HepG2 (cell line): Measurements from ENCODE around the gene TAPBP. TPM values are rescaled to one million over a fixed set of nuclear protein-coding genes. Genes with fewer than 3 reads are reported as not detected.

Experiments
- ATAD3A ChIP-seq: sonication (generic); formaldehyde crosslinking; IDR thresholded peaks from 2 replicates; pipeline ENCODE4 v1.4.0; 2020; ENCODE audit warnings: missing genetic modification reagents
- GPBP1L1 ChIP-seq: sonication (generic); formaldehyde crosslinking; IDR thresholded peaks from 2 replicates; pipeline ENCODE4 v1.5.0; 2020; ENCODE audit warnings: mild to moderate bottlenecking, missing genetic modification reagents
- GTF3A ChIP-seq: sonication (generic); formaldehyde crosslinking; conservative IDR thresholded peaks from 2 replicates; pipeline ENCODE4 v1.4.0; 2020; ENCODE audit warnings: mild to moderate bottlenecking, missing genetic modification reagents
- IKZF5 ChIP-seq: IDR thresholded peaks from 2 replicates; pipeline ENCODE4 v1.6.1; 2018; ENCODE audit warnings: missing genetic modification reagents, mild to moderate bottlenecking, missing compliant biosample characterization
- IRF2 ChIP-seq: IDR thresholded peaks from 2 replicates; pipeline ENCODE4 v1.6.1; 2018; ENCODE audit warnings: missing genetic modification reagents, missing compliant biosample characterization
- MAZ ChIP-seq, 2 experiments: sonication (generic) in 1 of 2; formaldehyde crosslinking in 1 of 2; IDR thresholded peaks; 2 replicates each; pipeline versions ENCODE4 v1.5.0 to v1.6.1; 2012 to 2020; ENCODE audit warnings: low read depth in 2 of 2, mild to moderate bottlenecking in 2 of 2, borderline replicate concordance in 1 of 2, improper control_type of control experiment in 1 of 2, low read length in 1 of 2, missing genetic modification reagents in 1 of 2, moderate library complexity in 1 of 2
- NR2C2 ChIP-seq: sonication (generic); formaldehyde crosslinking; IDR thresholded peaks from 2 replicates; pipeline ENCODE4 v1.4.0; 2020; ENCODE audit warnings: missing genetic modification reagents, mild to moderate bottlenecking, moderate library complexity, borderline replicate concordance
- STAG1 ChIP-seq: sonication (generic); formaldehyde crosslinking; IDR thresholded peaks from 2 replicates; pipeline ENCODE4 v1.4.0; 2020; ENCODE audit warnings: missing genetic modification reagents
- TCF12 ChIP-seq, 2 experiments: fragments of 450-650 bp in 1 of 2; sonication (generic) in 1 of 2; formaldehyde crosslinking in 1 of 2; IDR thresholded peaks; 2 replicates each; pipeline versions ENCODE4 v1.6.1 to v1.8.0; 2017 to 2022; ENCODE audit warnings: antibody characterized with exemption in 1 of 2, mild to moderate bottlenecking in 1 of 2, missing genetic modification reagents in 1 of 2, moderate library complexity in 1 of 2
- ZHX1 ChIP-seq: sonication (generic); formaldehyde crosslinking; IDR thresholded peaks from 2 replicates; pipeline ENCODE4 v1.8.1; 2022; ENCODE audit warnings: low read depth, mild to moderate bottlenecking, missing genetic modification reagents
- ZNF431 ChIP-seq: sonication (generic); formaldehyde crosslinking; IDR thresholded peaks from 2 replicates; pipeline ENCODE4 v1.9.0; 2022; ENCODE audit warnings: missing genetic modification reagents, low read depth, mild to moderate bottlenecking, borderline replicate concordance
- ZNF746 ChIP-seq: sonication (generic); formaldehyde crosslinking; IDR thresholded peaks from 2 replicates; pipeline ENCODE4 v1.8.0; 2022; ENCODE audit warnings: mild to moderate bottlenecking, missing genetic modification reagents
- ZSCAN30 ChIP-seq: sonication (generic); formaldehyde crosslinking; IDR thresholded peaks from 2 replicates; pipeline ENCODE4 v1.5.0; 2020; ENCODE audit warnings: mild to moderate bottlenecking, missing genetic modification reagents
- polyA plus RNA-seq, 8 experiments: library from polyadenylated mRNA; depleted of rRNA in 3 of 8; stranded (reverse) in 7 of 8; unstranded in 1 of 8; fragments of >200 nt; fragmentation: Illumina TruSeq in 4 of 8; extraction: Trizol in 4 of 8; gene quantifications; 2 replicates each; pipeline versions ENCODE4 v1.2.1 to v1.2.3, GENCODE V29; 2011 to 2016; ENCODE audit warnings: low read depth in 4 of 8, missing spikeins in 1 of 8, mixed read lengths in 1 of 8; ENCODE audit not compliant: insufficient read depth in 1 of 8
- total RNA-seq, 5 experiments: library from RNA; depleted of rRNA; stranded (reverse); fragments of >200 nt; fragmentation: Illumina TruSeq; extraction: Trizol; gene quantifications; 2 replicates each; pipeline ENCODE4 v1.2.3, GENCODE V29; 2016; ENCODE audit warnings: low read depth in 1 of 5
- TF ChIP-seq, protein P1 (sequence below), 2 experiments: sonication (generic) in 1 of 2; formaldehyde crosslinking in 1 of 2; IDR thresholded peaks; 2 replicates each; pipeline versions ENCODE4 v1.4.0 to v1.6.1; 2016 to 2020; ENCODE audit warnings: borderline replicate concordance in 1 of 2, low read depth in 1 of 2, mild to moderate bottlenecking in 1 of 2, missing genetic modification reagents in 1 of 2
- TF ChIP-seq, protein P2 (sequence below): sonication (generic); formaldehyde crosslinking; IDR thresholded peaks from 2 replicates; pipeline ENCODE4 v1.4.0; 2020; ENCODE audit warnings: missing genetic modification reagents

TAPBP gene
- total and polyA plus RNA-seq, 2 of the 13 experiments (the other 11 are each of a cell fraction or from before 2014, with no cell fraction given), result 27.4 to 32.3 TPM

DNA sequence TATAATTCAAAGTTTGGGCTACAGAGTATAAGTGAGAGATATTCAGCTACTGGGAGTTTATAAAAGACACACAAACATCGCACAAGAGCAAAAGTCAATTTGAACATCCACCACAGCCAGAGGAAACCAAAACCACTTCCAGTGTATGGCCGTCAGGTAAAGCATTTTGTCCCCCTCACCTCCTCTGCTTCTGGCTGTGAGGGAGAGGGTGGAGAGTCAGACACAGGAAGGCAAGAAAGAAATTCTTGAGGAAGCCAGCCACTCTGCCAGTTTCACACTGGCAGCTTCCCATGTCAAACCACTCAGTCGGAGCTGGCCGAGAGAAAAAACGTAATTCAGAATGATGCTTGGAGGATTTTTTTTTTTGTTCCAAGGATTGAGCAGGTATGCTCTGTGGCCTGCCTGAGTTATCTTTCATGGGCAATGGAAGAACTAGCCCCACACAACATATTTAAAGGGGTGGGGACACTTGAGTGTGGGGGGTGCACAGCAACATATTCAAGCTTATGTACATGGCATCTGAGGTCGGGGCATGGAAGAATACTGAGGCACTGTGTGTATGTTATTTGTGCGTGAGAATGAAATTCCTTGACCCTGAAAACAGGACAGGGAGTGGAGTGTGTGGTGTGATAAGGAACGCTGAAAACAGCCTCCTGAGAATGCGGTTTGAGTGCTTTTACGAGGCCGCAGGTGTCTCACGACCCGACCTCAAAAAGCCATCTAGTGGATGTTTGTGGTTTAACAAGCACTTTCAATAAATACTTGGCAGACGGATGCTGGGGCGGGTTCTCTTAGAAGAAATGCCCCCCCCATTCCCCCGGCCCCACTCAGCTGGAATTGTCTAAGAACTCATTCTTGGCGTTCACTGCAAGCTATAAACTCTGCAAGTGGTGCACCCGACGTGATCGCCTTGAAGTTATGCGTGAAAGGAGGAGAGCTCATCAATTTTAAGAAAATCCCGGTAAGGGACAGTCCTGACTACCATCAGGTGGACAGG is 31.1 kb upstream of the TAPBP start (continued):
- TF ChIP-seq IKZF5 (no peak), ATAD3A (no peak), GTF3A (CRISPR knock-in tag) (no peak), GPBP1L1 (no peak), IRF2 (peak; percentile 38; the same call in 1 of the 2 replicates), ZSCAN30 (CRISPR knock-in tag) (no peak), TCF12 (IDR thresholded peaks at IDR 0.05) (no peak), TCF12 (CRISPR knock-in tag; IDR thresholded peaks at IDR 0.05) (no peak), NR2C2 (CRISPR knock-in tag) (no peak), MAZ (IDR thresholded peaks at IDR 0.05; ENCODE audit: borderline replicate concordance, low read depth, low read length) (no peak), MAZ (CRISPR knock-in tag; IDR thresholded peaks at IDR 0.05; ENCODE audit: low read depth) (no peak), ZHX1 (no peak), ZNF746 (CRISPR knock-in tag) (no peak), STAG1 (CRISPR knock-in tag) (peak; percentile 63), ZNF431 (CRISPR knock-in tag) (no peak)
- TF ChIP-seq, protein P1, sequence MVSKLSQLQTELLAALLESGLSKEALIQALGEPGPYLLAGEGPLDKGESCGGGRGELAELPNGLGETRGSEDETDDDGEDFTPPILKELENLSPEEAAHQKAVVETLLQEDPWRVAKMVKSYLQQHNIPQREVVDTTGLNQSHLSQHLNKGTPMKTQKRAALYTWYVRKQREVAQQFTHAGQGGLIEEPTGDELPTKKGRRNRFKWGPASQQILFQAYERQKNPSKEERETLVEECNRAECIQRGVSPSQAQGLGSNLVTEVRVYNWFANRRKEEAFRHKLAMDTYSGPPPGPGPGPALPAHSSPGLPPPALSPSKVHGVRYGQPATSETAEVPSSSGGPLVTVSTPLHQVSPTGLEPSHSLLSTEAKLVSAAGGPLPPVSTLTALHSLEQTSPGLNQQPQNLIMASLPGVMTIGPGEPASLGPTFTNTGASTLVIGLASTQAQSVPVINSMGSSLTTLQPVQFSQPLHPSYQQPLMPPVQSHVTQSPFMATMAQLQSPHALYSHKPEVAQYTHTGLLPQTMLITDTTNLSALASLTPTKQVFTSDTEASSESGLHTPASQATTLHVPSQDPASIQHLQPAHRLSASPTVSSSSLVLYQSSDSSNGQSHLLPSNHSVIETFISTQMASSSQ (IDR thresholded peaks at IDR 0.05; ENCODE audit: low read depth), result no peak
- TF ChIP-seq, protein P1 (CRISPR knock-in tag; IDR thresholded peaks at IDR 0.05; ENCODE audit: borderline replicate concordance), result 0 out of 2 replicates have a peak, but pooled peaks have one; percentile 22
- TF ChIP-seq, protein P2, sequence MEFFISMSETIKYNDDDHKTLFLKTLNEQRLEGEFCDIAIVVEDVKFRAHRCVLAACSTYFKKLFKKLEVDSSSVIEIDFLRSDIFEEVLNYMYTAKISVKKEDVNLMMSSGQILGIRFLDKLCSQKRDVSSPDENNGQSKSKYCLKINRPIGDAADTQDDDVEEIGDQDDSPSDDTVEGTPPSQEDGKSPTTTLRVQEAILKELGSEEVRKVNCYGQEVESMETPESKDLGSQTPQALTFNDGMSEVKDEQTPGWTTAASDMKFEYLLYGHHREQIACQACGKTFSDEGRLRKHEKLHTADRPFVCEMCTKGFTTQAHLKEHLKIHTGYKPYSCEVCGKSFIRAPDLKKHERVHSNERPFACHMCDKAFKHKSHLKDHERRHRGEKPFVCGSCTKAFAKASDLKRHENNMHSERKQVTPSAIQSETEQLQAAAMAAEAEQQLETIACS (CRISPR knock-in tag), result no peak
